SK-N-SH treated with all-trans-retinoic acid at 6 μM for 48 hours (cell line): ENCODE results near the gene CLEC16A.

Source experiments
- ARNTL ChIP-seq: fragments of 450-650 bp; formaldehyde crosslinking; IDR thresholded peaks from 2 replicates; pipeline ENCODE4 v1.5.0; 2020; ENCODE audit warnings: low read depth, mild to moderate bottlenecking, moderate library complexity, borderline replicate concordance
- ISL1 ChIP-seq: fragments of 250-450 bp; sonication (Bioruptor Pico); IDR thresholded peaks from 2 replicates; pipeline ENCODE4 v2.1.2; 2022; ENCODE audit warnings: mild to moderate bottlenecking, moderate library complexity
- OSR1 ChIP-seq: fragments of 250-450 bp; sonication (Bioruptor Pico); IDR thresholded peaks from 2 replicates; pipeline ENCODE4 v1.8.0; 2022; ENCODE audit warnings: moderate library complexity, mild to moderate bottlenecking, inconsistent platforms
- PATZ1 ChIP-seq: fragments of 250-450 bp; sonication (Bioruptor Pico); IDR thresholded peaks from 2 replicates; pipeline ENCODE4 v1.8.0; 2020; ENCODE audit warnings: mild to moderate bottlenecking, moderate library complexity, borderline replicate concordance
- PPARA ChIP-seq: fragments of 250-450 bp; sonication (Bioruptor Pico); IDR thresholded peaks from 2 replicates; pipeline ENCODE4 v1.5.0; 2020; ENCODE audit warnings: mild to moderate bottlenecking, borderline replicate concordance
- RARB ChIP-seq: fragments of 250-450 bp; sonication (Bioruptor Pico); IDR thresholded peaks from 2 replicates; pipeline ENCODE4 v1.8.0; 2021; ENCODE audit warnings: mild to moderate bottlenecking, moderate library complexity
- TOX ChIP-seq: fragments of 250-450 bp; sonication (Bioruptor Pico); IDR thresholded peaks from 2 replicates; pipeline ENCODE4 v1.8.0; 2021; ENCODE audit warnings: mild to moderate bottlenecking, moderate library complexity, borderline replicate concordance
- ZC3H10 ChIP-seq: fragments of 250-450 bp; sonication (Bioruptor Pico); IDR thresholded peaks from 2 replicates; pipeline ENCODE4 v1.5.1; 2021; ENCODE audit warnings: mild to moderate bottlenecking, moderate library complexity
- ZFP30 ChIP-seq: fragments of 450-650 bp; formaldehyde crosslinking; IDR thresholded peaks from 2 replicates; pipeline ENCODE4 v1.5.0; 2022; ENCODE audit warnings: mild to moderate bottlenecking, moderate library complexity
- ZNF565 ChIP-seq: fragments of 450-650 bp; formaldehyde crosslinking; conservative IDR thresholded peaks from 2 replicates; pipeline ENCODE4 v1.5.0; 2020; ENCODE audit warnings: low read depth, mild to moderate bottlenecking, moderate library complexity
- ZNF70 ChIP-seq: fragments of 450-650 bp; formaldehyde crosslinking; IDR thresholded peaks from 2 replicates; pipeline ENCODE4 v1.5.0; 2020; ENCODE audit warnings: mild to moderate bottlenecking, moderate library complexity
- TF ChIP-seq, protein P1 (sequence below): fragments of 250-450 bp; sonication (Bioruptor Pico); IDR thresholded peaks from 2 replicates; pipeline ENCODE4 v1.5.0; 2020; ENCODE audit warnings: mild to moderate bottlenecking, moderate library complexity
- TF ChIP-seq, protein P2 (sequence below): fragments of 250-450 bp; sonication (Bioruptor Pico); IDR thresholded peaks from 2 replicates; pipeline ENCODE4 v1.5.1; 2020; ENCODE audit warnings: low read depth, mild to moderate bottlenecking, moderate library complexity

DNA sequence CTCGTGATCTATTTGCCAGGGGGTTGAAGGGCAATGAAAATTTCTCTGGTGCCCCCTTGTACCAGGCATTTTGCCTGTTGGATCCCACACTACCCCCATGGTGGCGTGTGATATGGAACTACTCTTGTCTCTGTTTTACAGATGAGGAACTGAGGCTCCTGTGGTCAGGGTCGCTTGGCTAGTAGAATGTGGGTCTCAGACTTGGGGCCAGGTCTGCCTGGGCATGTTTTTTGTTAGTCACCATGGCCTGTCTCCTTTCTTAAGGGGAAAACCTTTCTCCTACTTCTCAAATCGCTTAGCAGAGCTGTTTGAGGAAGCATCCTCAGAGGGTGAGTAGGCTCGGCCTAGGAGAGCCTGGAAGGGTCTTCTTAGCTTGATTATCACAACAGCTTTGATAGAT is 51.2 kb downstream of the CLEC16A start:
- TF ChIP-seq TOX (CRISPR knock-in tag): no peak
- TF ChIP-seq ZFP30 (CRISPR knock-in tag): no peak
- TF ChIP-seq ISL1 (CRISPR knock-in tag): no peak
- no peak for TF ChIP-seq ZNF565
- TF ChIP-seq RARB: no peak
- no peak for TF ChIP-seq ARNTL (CRISPR knock-in tag)
- TF ChIP-seq PATZ1 (CRISPR knock-in tag): no peak
- no peak for TF ChIP-seq ZNF70 (CRISPR knock-in tag)
- no peak for TF ChIP-seq OSR1 (CRISPR knock-in tag)
- TF ChIP-seq, protein P1, sequence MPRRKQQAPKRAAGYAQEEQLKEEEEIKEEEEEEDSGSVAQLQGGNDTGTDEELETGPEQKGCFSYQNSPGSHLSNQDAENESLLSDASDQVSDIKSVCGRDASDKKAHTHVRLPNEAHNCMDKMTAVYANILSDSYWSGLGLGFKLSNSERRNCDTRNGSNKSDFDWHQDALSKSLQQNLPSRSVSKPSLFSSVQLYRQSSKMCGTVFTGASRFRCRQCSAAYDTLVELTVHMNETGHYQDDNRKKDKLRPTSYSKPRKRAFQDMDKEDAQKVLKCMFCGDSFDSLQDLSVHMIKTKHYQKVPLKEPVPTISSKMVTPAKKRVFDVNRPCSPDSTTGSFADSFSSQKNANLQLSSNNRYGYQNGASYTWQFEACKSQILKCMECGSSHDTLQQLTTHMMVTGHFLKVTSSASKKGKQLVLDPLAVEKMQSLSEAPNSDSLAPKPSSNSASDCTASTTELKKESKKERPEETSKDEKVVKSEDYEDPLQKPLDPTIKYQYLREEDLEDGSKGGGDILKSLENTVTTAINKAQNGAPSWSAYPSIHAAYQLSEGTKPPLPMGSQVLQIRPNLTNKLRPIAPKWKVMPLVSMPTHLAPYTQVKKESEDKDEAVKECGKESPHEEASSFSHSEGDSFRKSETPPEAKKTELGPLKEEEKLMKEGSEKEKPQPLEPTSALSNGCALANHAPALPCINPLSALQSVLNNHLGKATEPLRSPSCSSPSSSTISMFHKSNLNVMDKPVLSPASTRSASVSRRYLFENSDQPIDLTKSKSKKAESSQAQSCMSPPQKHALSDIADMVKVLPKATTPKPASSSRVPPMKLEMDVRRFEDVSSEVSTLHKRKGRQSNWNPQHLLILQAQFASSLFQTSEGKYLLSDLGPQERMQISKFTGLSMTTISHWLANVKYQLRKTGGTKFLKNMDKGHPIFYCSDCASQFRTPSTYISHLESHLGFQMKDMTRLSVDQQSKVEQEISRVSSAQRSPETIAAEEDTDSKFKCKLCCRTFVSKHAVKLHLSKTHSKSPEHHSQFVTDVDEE (CRISPR knock-in tag): no peak
- TF ChIP-seq, protein P2, sequence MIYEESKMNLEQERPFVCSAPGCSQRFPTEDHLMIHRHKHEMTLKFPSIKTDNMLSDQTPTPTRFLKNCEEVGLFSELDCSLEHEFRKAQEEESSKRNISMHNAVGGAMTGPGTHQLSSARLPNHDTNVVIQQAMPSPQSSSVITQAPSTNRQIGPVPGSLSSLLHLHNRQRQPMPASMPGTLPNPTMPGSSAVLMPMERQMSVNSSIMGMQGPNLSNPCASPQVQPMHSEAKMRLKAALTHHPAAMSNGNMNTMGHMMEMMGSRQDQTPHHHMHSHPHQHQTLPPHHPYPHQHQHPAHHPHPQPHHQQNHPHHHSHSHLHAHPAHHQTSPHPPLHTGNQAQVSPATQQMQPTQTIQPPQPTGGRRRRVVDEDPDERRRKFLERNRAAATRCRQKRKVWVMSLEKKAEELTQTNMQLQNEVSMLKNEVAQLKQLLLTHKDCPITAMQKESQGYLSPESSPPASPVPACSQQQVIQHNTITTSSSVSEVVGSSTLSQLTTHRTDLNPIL (CRISPR knock-in tag): no peak
- no peak for TF ChIP-seq ZC3H10 (CRISPR knock-in tag)
- TF ChIP-seq PPARA (CRISPR knock-in tag): no peak
